DOHH2 (cell line): ENCODE data around the gene HLA-E.
"Not testable (repeated sequence)": the region's sequence is repeated elsewhere in the genome, so short reads cannot be mapped to it uniquely, and the experiment has no call there.

ENCODE experiments used
- H3F3A ChIP-seq: fragments of 200-600 bp; sonication (generic), shearing (Covaris generic); 2 replicates; pipeline ENCODE4 v1.6.0; 2016; ENCODE audit warnings: antibody characterized with exemption, mild to moderate bottlenecking; ENCODE audit not compliant: control insufficient read depth, insufficient read depth
- H3K27ac ChIP-seq: fragments of 200-600 bp; sonication (generic); 2 replicates; pipeline ENCODE4 v1.5.1; 2014; ENCODE audit warnings: low read depth, mild to moderate bottlenecking, low read length, moderate library complexity
- H3K27me3 ChIP-seq: fragments of 200-600 bp; sonication (generic); 2 replicates; pipeline ENCODE4 v1.6.1; 2014; ENCODE audit warnings: mild to moderate bottlenecking, low read length, mixed read lengths; ENCODE audit not compliant: control insufficient read depth
- H3K36me3 ChIP-seq: fragments of 200-600 bp; sonication (generic); 2 replicates; pipeline ENCODE4 v1.6.1; 2014; ENCODE audit warnings: mild to moderate bottlenecking, low read length, moderate library complexity, mixed read lengths; ENCODE audit not compliant: control insufficient read depth
- H3K4me1 ChIP-seq: fragments of 200-600 bp; sonication (generic); 2 replicates; pipeline ENCODE4 v1.6.1; 2014; ENCODE audit warnings: mild to moderate bottlenecking, low read length, mixed read lengths; ENCODE audit not compliant: control insufficient read depth
- H3K4me2 ChIP-seq: fragments of 200-600 bp; sonication (generic); 2 replicates; pipeline ENCODE4 v1.6.0; 2014; ENCODE audit warnings: mild to moderate bottlenecking, low read length, moderate library complexity
- H3K4me3 ChIP-seq: fragments of 200-600 bp; sonication (generic); 2 replicates; pipeline ENCODE4 v1.5.1; 2014; ENCODE audit warnings: mild to moderate bottlenecking, low read length, mixed read lengths
- H3K79me2 ChIP-seq: fragments of 200-600 bp; sonication (generic); 2 replicates; pipeline ENCODE4 v1.6.1; 2014; ENCODE audit warnings: mild to moderate bottlenecking, low read length, mixed read lengths; ENCODE audit not compliant: control insufficient read depth
- H3K9me2 ChIP-seq: fragments of 200-600 bp; sonication (generic); replicated peaks from 2 replicates; pipeline ENCODE4 v1.6.1; 2014; ENCODE audit warnings: mild to moderate bottlenecking, low read length, mixed read lengths; ENCODE audit not compliant: control insufficient read depth
- H3K9me3 ChIP-seq: fragments of 200-600 bp; sonication (generic); 2 replicates; pipeline ENCODE4 v1.6.1; 2014; ENCODE audit warnings: antibody characterized with exemption, low read length, mixed read lengths; ENCODE audit not compliant: control insufficient read depth, insufficient read depth
- H4K20me1 ChIP-seq: fragments of 200-600 bp; sonication (generic); 2 replicates; pipeline ENCODE4 v1.6.0; 2014; ENCODE audit warnings: low read depth, mild to moderate bottlenecking, antibody characterized with exemption, low read length, moderate library complexity; ENCODE audit not compliant: control insufficient read depth, insufficient read depth
- EZH2phosphoT487 ChIP-seq: fragments of 200-600 bp; sonication (generic); IDR thresholded peaks from 2 replicates; pipeline ENCODE4 v1.6.1; 2017; ENCODE audit warnings: borderline replicate concordance, mild to moderate bottlenecking, antibody characterized with exemption, low read length, moderate library complexity, mixed read lengths
- TF ChIP-seq, protein P1 (sequence below): fragments of 200-600 bp; sonication (generic); IDR thresholded peaks from one replicate; pipeline ENCODE4 v1.5.1; 2014; ENCODE audit warnings: antibody characterized with exemption, mild to moderate bottlenecking, low read depth, low read length; ENCODE audit not compliant: poor library complexity, severe bottlenecking

Gene HLA-E

GRCh38 chr6:30490026-30490876, 942 bp downstream of the HLA-E start:
- Histone ChIP-seq H3K9me2 (no peaks in the 10 kb centered on the region), H3K79me2 (peaks cover 18% of the 10 kb centered on the region), H3K4me3 (peak overlapping the region; percentile 87), H3F3A (peaks cover 6% of the 10 kb centered on the region), H3K9me3 (no peaks in the 10 kb centered on the region), H4K20me1 (peaks cover 16% of the 10 kb centered on the region; the same call in 1 of the 2 replicates), H3K4me2 (peak overlapping the region; percentile 77), H3K36me3 (peaks cover 38% of the 10 kb centered on the region), H3K27me3 (peaks cover 9% of the 10 kb centered on the region; the same call in 1 of the 2 replicates), H3K27ac (peak overlapping the region; percentile 68), H3K4me1 (peaks cover 14% of the 10 kb centered on the region)
- TF ChIP-seq EZH2phosphoT487: no peak
- TF ChIP-seq, protein P1, sequence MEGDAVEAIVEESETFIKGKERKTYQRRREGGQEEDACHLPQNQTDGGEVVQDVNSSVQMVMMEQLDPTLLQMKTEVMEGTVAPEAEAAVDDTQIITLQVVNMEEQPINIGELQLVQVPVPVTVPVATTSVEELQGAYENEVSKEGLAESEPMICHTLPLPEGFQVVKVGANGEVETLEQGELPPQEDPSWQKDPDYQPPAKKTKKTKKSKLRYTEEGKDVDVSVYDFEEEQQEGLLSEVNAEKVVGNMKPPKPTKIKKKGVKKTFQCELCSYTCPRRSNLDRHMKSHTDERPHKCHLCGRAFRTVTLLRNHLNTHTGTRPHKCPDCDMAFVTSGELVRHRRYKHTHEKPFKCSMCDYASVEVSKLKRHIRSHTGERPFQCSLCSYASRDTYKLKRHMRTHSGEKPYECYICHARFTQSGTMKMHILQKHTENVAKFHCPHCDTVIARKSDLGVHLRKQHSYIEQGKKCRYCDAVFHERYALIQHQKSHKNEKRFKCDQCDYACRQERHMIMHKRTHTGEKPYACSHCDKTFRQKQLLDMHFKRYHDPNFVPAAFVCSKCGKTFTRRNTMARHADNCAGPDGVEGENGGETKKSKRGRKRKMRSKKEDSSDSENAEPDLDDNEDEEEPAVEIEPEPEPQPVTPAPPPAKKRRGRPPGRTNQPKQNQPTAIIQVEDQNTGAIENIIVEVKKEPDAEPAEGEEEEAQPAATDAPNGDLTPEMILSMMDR: no peak

GRCh38 chr6:30491291-30491953, 2.1 kb downstream of the HLA-E start:
- H3K9me3 ChIP-seq, H3K27me3 ChIP-seq, H3K27ac ChIP-seq, H3F3A ChIP-seq, H3K9me2 ChIP-seq, H3K4me3 ChIP-seq: not testable (repeated sequence)
- Histone ChIP-seq H3K36me3 (peaks cover 38% of the 10 kb centered on the region), H3K4me2 (peak overlapping the region; percentile 77; the same call in 1 of the 2 replicates), H3K4me1 (peaks cover 14% of the 10 kb centered on the region), H4K20me1 (peaks cover 17% of the 10 kb centered on the region; the same call in 1 of the 2 replicates), H3K79me2 (peaks cover 18% of the 10 kb centered on the region)

GRCh38 chr6:30491991-30492952, 3.0 kb downstream of the HLA-E start:
- Histone ChIP-seq H4K20me1 (peaks cover 19% of the 10 kb centered on the region; the same call in 1 of the 2 replicates), H3K36me3 (peaks cover 38% of the 10 kb centered on the region), H3K4me2 (no peak overlapping the region), H3K9me3 (no peaks in the 10 kb centered on the region), H3K27me3 (peaks cover 5% of the 10 kb centered on the region; the same call in 1 of the 2 replicates), H3K4me1 (peaks cover 14% of the 10 kb centered on the region), H3K9me2 (no peaks in the 10 kb centered on the region), H3K79me2 (peaks cover 18% of the 10 kb centered on the region), H3K4me3 (no peak overlapping the region), H3F3A (peaks cover 6% of the 10 kb centered on the region), H3K27ac (no peak overlapping the region)
- no peak for TF ChIP-seq EZH2phosphoT487
- TF ChIP-seq, protein P1: no peak
